Measurements from ENCODE around the gene CFAP43. TPM values are rescaled to one million over a fixed set of nuclear protein-coding genes. Genes with fewer than 3 reads are reported as not detected.

Gene CFAP43
- total RNA-seq, 1 experiment from 2014 or later: 0.42 TPM

DNA sequence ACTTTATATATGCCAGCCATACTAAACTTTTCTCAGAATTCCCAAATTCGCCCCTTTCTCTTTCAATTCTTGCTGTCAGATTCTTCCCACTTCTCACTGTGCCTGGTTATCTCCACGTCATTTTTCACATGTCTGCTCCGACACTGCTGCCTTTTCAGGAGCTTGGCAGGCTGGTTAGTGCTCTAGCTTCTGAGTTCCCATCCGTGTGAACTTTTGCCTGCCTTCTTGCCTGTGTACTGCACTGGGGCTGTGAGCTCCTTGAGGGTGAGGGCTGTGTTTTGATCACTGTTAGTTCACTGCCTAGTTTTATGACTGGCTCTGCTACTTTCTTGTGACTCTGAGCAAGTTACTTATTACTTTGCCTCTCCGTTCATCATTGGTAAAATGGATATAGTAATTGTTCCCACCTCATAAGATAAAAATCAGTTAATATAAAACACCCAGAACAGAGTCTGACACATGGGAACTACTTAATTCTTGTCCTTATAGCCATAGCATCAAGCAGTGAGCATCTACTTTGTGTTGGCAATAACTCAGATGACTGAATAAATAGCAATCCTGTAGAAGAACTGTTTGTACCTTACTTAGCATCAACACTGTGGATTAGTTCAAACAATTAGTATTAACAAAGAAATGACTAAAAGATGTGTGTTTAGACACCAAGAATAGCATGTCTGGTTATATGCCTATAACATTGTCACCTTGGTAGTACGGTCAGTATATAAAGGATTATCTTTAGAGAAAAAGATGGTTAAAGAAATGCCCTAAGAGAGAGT, 28.0 kb upstream of the CFAP43 start (continued):
- TF ChIP-seq CREB1 (CRISPR knock-in tag; IDR thresholded peaks at IDR 0.05) (no peak), NFE2L1 (CRISPR knock-in tag; IDR thresholded peaks at IDR 0.05) (no peak), PRRX2 (CRISPR knock-in tag; IDR thresholded peaks at IDR 0.05) (no peak), OVOL2 (CRISPR knock-in tag; IDR thresholded peaks at IDR 0.05; ENCODE audit: borderline replicate concordance) (no peak), ZNF263 (CRISPR knock-in tag; IDR thresholded peaks at IDR 0.05; ENCODE audit: low read depth) (no peak), KAT7 (CRISPR knock-in tag; IDR thresholded peaks at IDR 0.05; ENCODE audit: borderline replicate concordance) (no peak)
- TF ChIP-seq, protein P1, sequence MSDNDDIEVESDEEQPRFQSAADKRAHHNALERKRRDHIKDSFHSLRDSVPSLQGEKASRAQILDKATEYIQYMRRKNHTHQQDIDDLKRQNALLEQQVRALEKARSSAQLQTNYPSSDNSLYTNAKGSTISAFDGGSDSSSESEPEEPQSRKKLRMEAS (CRISPR knock-in tag; IDR thresholded peaks at IDR 0.05): no peak

DNA sequence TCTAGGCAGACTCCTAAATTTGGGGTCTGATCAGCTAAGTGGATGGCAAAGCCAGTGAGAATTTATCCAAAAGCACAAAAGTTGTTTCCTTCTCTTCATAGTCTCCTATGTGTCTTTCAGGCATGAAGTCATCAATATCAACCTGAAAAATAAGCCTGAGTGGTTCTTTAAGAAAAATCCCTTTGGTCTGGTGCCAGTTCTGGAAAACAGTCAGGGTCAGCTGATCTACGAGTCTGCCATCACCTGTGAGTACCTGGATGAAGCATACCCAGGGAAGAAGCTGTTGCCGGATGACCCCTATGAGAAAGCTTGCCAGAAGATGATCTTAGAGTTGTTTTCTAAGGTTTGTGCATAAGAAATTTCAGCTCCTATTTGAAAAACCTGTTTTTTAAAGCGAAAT, 27.3 kb upstream of the CFAP43 start:
- no peak for DNase-seq (ENCODE audit: low spot score)
- POLR2A ChIA-PET: no interaction called here
- TF ChIP-seq EMX1 (CRISPR knock-in tag; IDR thresholded peaks at IDR 0.05): no peak
- no peak for TF ChIP-seq NFATC4 (CRISPR knock-in tag; IDR thresholded peaks at IDR 0.05)
- TF ChIP-seq, protein P2, sequence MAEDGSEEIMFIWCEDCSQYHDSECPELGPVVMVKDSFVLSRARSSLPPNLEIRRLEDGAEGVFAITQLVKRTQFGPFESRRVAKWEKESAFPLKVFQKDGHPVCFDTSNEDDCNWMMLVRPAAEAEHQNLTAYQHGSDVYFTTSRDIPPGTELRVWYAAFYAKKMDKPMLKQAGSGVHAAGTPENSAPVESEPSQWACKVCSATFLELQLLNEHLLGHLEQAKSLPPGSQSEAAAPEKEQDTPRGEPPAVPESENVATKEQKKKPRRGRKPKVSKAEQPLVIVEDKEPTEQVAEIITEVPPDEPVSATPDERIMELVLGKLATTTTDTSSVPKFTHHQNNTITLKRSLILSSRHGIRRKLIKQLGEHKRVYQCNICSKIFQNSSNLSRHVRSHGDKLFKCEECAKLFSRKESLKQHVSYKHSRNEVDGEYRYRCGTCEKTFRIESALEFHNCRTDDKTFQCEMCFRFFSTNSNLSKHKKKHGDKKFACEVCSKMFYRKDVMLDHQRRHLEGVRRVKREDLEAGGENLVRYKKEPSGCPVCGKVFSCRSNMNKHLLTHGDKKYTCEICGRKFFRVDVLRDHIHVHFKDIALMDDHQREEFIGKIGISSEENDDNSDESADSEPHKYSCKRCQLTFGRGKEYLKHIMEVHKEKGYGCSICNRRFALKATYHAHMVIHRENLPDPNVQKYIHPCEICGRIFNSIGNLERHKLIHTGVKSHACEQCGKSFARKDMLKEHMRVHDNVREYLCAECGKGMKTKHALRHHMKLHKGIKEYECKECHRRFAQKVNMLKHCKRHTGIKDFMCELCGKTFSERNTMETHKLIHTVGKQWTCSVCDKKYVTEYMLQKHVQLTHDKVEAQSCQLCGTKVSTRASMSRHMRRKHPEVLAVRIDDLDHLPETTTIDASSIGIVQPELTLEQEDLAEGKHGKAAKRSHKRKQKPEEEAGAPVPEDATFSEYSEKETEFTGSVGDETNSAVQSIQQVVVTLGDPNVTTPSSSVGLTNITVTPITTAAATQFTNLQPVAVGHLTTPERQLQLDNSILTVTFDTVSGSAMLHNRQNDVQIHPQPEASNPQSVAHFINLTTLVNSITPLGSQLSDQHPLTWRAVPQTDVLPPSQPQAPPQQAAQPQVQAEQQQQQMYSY (CRISPR knock-in tag; IDR thresholded peaks at IDR 0.05): no peak
- TF ChIP-seq TEAD1 (CRISPR knock-in tag; IDR thresholded peaks at IDR 0.05): no peak
- TF ChIP-seq, protein P3, sequence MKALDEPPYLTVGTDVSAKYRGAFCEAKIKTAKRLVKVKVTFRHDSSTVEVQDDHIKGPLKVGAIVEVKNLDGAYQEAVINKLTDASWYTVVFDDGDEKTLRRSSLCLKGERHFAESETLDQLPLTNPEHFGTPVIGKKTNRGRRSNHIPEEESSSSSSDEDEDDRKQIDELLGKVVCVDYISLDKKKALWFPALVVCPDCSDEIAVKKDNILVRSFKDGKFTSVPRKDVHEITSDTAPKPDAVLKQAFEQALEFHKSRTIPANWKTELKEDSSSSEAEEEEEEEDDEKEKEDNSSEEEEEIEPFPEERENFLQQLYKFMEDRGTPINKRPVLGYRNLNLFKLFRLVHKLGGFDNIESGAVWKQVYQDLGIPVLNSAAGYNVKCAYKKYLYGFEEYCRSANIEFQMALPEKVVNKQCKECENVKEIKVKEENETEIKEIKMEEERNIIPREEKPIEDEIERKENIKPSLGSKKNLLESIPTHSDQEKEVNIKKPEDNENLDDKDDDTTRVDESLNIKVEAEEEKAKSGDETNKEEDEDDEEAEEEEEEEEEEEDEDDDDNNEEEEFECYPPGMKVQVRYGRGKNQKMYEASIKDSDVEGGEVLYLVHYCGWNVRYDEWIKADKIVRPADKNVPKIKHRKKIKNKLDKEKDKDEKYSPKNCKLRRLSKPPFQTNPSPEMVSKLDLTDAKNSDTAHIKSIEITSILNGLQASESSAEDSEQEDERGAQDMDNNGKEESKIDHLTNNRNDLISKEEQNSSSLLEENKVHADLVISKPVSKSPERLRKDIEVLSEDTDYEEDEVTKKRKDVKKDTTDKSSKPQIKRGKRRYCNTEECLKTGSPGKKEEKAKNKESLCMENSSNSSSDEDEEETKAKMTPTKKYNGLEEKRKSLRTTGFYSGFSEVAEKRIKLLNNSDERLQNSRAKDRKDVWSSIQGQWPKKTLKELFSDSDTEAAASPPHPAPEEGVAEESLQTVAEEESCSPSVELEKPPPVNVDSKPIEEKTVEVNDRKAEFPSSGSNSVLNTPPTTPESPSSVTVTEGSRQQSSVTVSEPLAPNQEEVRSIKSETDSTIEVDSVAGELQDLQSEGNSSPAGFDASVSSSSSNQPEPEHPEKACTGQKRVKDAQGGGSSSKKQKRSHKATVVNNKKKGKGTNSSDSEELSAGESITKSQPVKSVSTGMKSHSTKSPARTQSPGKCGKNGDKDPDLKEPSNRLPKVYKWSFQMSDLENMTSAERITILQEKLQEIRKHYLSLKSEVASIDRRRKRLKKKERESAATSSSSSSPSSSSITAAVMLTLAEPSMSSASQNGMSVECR (CRISPR knock-in tag; IDR thresholded peaks at IDR 0.05; ENCODE audit: borderline replicate concordance): no peak
- no peak for TF ChIP-seq ETV6 (CRISPR knock-in tag; IDR thresholded peaks at IDR 0.05)
- TF ChIP-seq, protein P4, sequence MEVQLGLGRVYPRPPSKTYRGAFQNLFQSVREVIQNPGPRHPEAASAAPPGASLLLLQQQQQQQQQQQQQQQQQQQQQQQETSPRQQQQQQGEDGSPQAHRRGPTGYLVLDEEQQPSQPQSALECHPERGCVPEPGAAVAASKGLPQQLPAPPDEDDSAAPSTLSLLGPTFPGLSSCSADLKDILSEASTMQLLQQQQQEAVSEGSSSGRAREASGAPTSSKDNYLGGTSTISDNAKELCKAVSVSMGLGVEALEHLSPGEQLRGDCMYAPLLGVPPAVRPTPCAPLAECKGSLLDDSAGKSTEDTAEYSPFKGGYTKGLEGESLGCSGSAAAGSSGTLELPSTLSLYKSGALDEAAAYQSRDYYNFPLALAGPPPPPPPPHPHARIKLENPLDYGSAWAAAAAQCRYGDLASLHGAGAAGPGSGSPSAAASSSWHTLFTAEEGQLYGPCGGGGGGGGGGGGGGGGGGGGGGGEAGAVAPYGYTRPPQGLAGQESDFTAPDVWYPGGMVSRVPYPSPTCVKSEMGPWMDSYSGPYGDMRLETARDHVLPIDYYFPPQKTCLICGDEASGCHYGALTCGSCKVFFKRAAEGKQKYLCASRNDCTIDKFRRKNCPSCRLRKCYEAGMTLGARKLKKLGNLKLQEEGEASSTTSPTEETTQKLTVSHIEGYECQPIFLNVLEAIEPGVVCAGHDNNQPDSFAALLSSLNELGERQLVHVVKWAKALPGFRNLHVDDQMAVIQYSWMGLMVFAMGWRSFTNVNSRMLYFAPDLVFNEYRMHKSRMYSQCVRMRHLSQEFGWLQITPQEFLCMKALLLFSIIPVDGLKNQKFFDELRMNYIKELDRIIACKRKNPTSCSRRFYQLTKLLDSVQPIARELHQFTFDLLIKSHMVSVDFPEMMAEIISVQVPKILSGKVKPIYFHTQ (CRISPR knock-in tag; IDR thresholded peaks at IDR 0.05): no peak
- TF ChIP-seq ZNF396 (CRISPR knock-in tag; IDR thresholded peaks at IDR 0.05; ENCODE audit: borderline replicate concordance): no peak
- TF ChIP-seq TEAD4 (CRISPR knock-in tag; IDR thresholded peaks at IDR 0.05): no peak
- TF ChIP-seq FOXJ3 (CRISPR knock-in tag; IDR thresholded peaks at IDR 0.05; ENCODE audit: borderline replicate concordance): no peak
- TF ChIP-seq, protein P5, sequence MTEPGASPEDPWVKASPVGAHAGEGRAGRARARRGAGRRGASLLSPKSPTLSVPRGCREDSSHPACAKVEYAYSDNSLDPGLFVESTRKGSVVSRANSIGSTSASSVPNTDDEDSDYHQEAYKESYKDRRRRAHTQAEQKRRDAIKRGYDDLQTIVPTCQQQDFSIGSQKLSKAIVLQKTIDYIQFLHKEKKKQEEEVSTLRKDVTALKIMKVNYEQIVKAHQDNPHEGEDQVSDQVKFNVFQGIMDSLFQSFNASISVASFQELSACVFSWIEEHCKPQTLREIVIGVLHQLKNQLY (CRISPR knock-in tag; IDR thresholded peaks at IDR 0.05): no peak
- TF ChIP-seq, protein P6, sequence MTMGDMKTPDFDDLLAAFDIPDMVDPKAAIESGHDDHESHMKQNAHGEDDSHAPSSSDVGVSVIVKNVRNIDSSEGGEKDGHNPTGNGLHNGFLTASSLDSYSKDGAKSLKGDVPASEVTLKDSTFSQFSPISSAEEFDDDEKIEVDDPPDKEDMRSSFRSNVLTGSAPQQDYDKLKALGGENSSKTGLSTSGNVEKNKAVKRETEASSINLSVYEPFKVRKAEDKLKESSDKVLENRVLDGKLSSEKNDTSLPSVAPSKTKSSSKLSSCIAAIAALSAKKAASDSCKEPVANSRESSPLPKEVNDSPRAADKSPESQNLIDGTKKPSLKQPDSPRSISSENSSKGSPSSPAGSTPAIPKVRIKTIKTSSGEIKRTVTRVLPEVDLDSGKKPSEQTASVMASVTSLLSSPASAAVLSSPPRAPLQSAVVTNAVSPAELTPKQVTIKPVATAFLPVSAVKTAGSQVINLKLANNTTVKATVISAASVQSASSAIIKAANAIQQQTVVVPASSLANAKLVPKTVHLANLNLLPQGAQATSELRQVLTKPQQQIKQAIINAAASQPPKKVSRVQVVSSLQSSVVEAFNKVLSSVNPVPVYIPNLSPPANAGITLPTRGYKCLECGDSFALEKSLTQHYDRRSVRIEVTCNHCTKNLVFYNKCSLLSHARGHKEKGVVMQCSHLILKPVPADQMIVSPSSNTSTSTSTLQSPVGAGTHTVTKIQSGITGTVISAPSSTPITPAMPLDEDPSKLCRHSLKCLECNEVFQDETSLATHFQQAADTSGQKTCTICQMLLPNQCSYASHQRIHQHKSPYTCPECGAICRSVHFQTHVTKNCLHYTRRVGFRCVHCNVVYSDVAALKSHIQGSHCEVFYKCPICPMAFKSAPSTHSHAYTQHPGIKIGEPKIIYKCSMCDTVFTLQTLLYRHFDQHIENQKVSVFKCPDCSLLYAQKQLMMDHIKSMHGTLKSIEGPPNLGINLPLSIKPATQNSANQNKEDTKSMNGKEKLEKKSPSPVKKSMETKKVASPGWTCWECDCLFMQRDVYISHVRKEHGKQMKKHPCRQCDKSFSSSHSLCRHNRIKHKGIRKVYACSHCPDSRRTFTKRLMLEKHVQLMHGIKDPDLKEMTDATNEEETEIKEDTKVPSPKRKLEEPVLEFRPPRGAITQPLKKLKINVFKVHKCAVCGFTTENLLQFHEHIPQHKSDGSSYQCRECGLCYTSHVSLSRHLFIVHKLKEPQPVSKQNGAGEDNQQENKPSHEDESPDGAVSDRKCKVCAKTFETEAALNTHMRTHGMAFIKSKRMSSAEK (CRISPR knock-in tag; IDR thresholded peaks at IDR 0.05; ENCODE audit: borderline replicate concordance): no peak
- Mint-ChIP-seq H3K9me3 (no peaks in the 10 kb centered on the region), H3K4me1 (peaks cover 17% of the 10 kb centered on the region), H3K27ac (no peak overlapping the region), H3K27me3 (ENCODE audit: low read depth) (no peaks in the 10 kb centered on the region), H3K4me3 (no peak overlapping the region), H3K36me3 (peaks cover 51% of the 10 kb centered on the region)
- CTCF ChIA-PET: interaction anchor here (1.7 kb wide), 1 partner anchor 214 kb away, joined by 5 read pairs; no protein-coding TSS in a partner anchor
- ATAC-seq: no peak

All from WTC11 (cell line).